GM12878 (cell line): Measurements from ENCODE around the gene RNU6-1. TPM values are rescaled to one million over a fixed set of nuclear protein-coding genes. Genes with fewer than 3 reads are reported as not detected.

Experiments used
- ATAC-seq: fragments of 200-7000 bp; cut with Tn5 transposase; 3 replicates; pipeline ENCODE4 v1.9.1; 2020; ENCODE audit warnings: mild to moderate bottlenecking, moderate library complexity
- BruUV-seq: library from RNA; stranded (reverse); fragments of 400-500 nt; replicated peaks from 2 replicates; lab custom pipeline; 2021; lab: Mats Ljungman, UMichigan
- CTCF ChIA-PET: fragments of 300-600 bp; sonication (Branson Sonifier 250); formaldehyde crosslinking; extraction: SDS; loops from one replicate; lab custom pipeline; 2021; ENCODE audit warnings: inconsistent platforms; lab: Yijun Ruan, JAX
- POLR2A ChIA-PET: fragments of 350-600 bp; formaldehyde crosslinking; extraction: SDS; loops from one replicate; lab custom pipeline; 2021; ENCODE audit warnings: inconsistent platforms; lab: Charles Lee
- RAD21 ChIA-PET: fragments of 300-600 bp; sonication (Branson Sonifier 250); formaldehyde crosslinking; loops from one replicate; lab custom pipeline; 2023; ENCODE audit warnings: antibody characterized with exemption; ENCODE audit not compliant: unreplicated experiment; lab: Charles Lee
- SMC1A ChIA-PET: fragments of 300-600 bp; sonication (Branson Sonifier 250); formaldehyde crosslinking; loops from one replicate; lab custom pipeline; 2023; ENCODE audit not compliant: unreplicated experiment, uncharacterized antibody; lab: Charles Lee
- DNase-seq: peaks from one replicate; pipeline ENCODE4 v3.0.0-alpha.2; 2011; ENCODE audit warnings: low read depth, low spot score
- FAIRE-seq: peaks from 3 replicates; lab custom pipeline; 2011; peaks lifted over from hg19 to GRCh38; lab: Jason Lieb, UNC
- H2AFZ ChIP-seq: 2 replicates; pipeline ENCODE4 v1.6.0; 2011; ENCODE audit warnings: low read depth, low read length, control low read depth; ENCODE audit not compliant: control insufficient read depth
- H3K27ac ChIP-seq: 2 replicates; pipeline ENCODE4 v1.5.1; 2011; ENCODE audit warnings: control low read depth; ENCODE audit not compliant: control insufficient read depth, insufficient read depth
- H3K27me3 ChIP-seq, 2 experiments: replicated peaks in 1 of 2; 2 replicates each; pipeline versions ENCODE4 v1.6.0 to v1.6.1; 2011; ENCODE audit warnings: low read length in 1 of 2; ENCODE audit not compliant: control insufficient read depth in 2 of 2, insufficient read depth in 2 of 2
- H3K36me3 ChIP-seq, 2 experiments: 2 replicates each; pipeline ENCODE4 v1.5.1; 2011; ENCODE audit warnings: low read length in 1 of 2; ENCODE audit not compliant: control insufficient read depth in 2 of 2, insufficient read depth in 2 of 2
- H3K4me1 ChIP-seq: 2 replicates; pipeline ENCODE4 v1.6.1; 2011; ENCODE audit warnings: mild to moderate bottlenecking, low read length, moderate library complexity, mixed read lengths; ENCODE audit not compliant: control insufficient read depth, insufficient read depth
- H3K4me2 ChIP-seq: 2 replicates; pipeline ENCODE4 v1.6.0; 2011; ENCODE audit warnings: control low read depth; ENCODE audit not compliant: control insufficient read depth, insufficient read depth
- H3K4me3 ChIP-seq: fragments of 200-600 bp; sonication (generic); 2 replicates; pipeline ENCODE4 v1.5.1; 2016
- H3K79me2 ChIP-seq: 2 replicates; pipeline ENCODE4 v1.6.0; 2011; ENCODE audit warnings: low read length; ENCODE audit not compliant: control insufficient read depth, insufficient read depth
- H3K9ac ChIP-seq: 2 replicates; pipeline ENCODE4 v1.8.0; 2011; ENCODE audit warnings: low read length, control low read depth, mixed read lengths; ENCODE audit not compliant: control insufficient read depth, insufficient read depth
- H3K9me3 ChIP-seq: replicated peaks from 3 replicates; pipeline ENCODE4 v1.5.1; 2011; ENCODE audit warnings: mild to moderate bottlenecking, low read length; ENCODE audit not compliant: control insufficient read depth, insufficient read depth
- H4K20me1 ChIP-seq: 2 replicates; pipeline ENCODE4 v1.6.0; 2011; ENCODE audit not compliant: control insufficient read depth, insufficient read depth
- EED ChIP-seq: sonication (generic); IDR thresholded peaks from 2 replicates; pipeline ENCODE4 v1.6.1; 2016; ENCODE audit warnings: antibody characterized with exemption, low read depth
- EP300 ChIP-seq, 2 experiments: fragments of 150-350 bp in 1 of 2; IDR thresholded peaks; 2 replicates each; pipeline ENCODE4 v1.6.1; 2011 to 2012; ENCODE audit warnings: low read depth in 2 of 2, low read length in 2 of 2, borderline replicate concordance in 1 of 2, improper control_type of control experiment in 1 of 2, inconsistent platforms in 1 of 2; ENCODE audit not compliant: control insufficient read depth in 1 of 2
- HDGF ChIP-seq: fragments of 450-650 bp; IDR thresholded peaks from 2 replicates; pipeline ENCODE4 v1.6.1; 2016; ENCODE audit warnings: antibody characterized with exemption
- JUNB ChIP-seq: IDR thresholded peaks from 2 replicates; pipeline ENCODE4 v1.6.1; 2016; ENCODE audit warnings: antibody characterized with exemption, mild to moderate bottlenecking
- PAX8 ChIP-seq: fragments of 450-650 bp; IDR thresholded peaks from 2 replicates; pipeline ENCODE4 v1.6.1; 2017; ENCODE audit warnings: mild to moderate bottlenecking, moderate library complexity
- POLR2A ChIP-seq: IDR thresholded peaks from 2 replicates; pipeline ENCODE4 v1.6.1; 2011; ENCODE audit warnings: low read depth, mild to moderate bottlenecking, low read length
- POLR2AphosphoS5 ChIP-seq: IDR thresholded peaks from 2 replicates; pipeline ENCODE4 v1.6.1; 2011; ENCODE audit warnings: mild to moderate bottlenecking, low read length, inconsistent platforms
- SPI1 ChIP-seq: IDR thresholded peaks from 2 replicates; pipeline ENCODE4 v1.6.1; 2011; ENCODE audit warnings: low read depth, mild to moderate bottlenecking, low read length, moderate library complexity, borderline replicate concordance; ENCODE audit not compliant: insufficient read depth
- SREBF1 ChIP-seq: IDR thresholded peaks from 2 replicates; pipeline ENCODE4 v1.6.1; 2012; ENCODE audit warnings: mild to moderate bottlenecking, low read length
- STAT1 ChIP-seq: fragments of 450-650 bp; conservative IDR thresholded peaks from 2 replicates; pipeline ENCODE4 v1.6.1; 2014; ENCODE audit warnings: antibody characterized with exemption, mild to moderate bottlenecking
- ZNF274 ChIP-seq: IDR thresholded peaks from one replicate; pipeline ENCODE4 v1.8.0; 2011; ENCODE audit not compliant: insufficient read length, insufficient read depth
- ZZZ3 ChIP-seq: IDR thresholded peaks from 2 replicates; pipeline ENCODE4 v1.6.1; 2011; ENCODE audit warnings: low read depth; ENCODE audit not compliant: control insufficient read depth, insufficient read length
- WGBS: methylation state at CpG from one replicate; pipeline ENCODE4 v1.1.6; 2016; ENCODE audit warnings: low lambda C conversion rate; ENCODE audit not compliant: insufficient replicate concordance, insufficient coverage; ENCODE audit errors: missing lambda C conversion rate; 5-methylcytosine and 5-hydroxymethylcytosine counted together
- in situ Hi-C: fragments of 300-500 bp; cut with MboI; formaldehyde crosslinking; loops from 9 replicates; pipeline ENCODE4 v1.14.3; 2018; ENCODE audit warnings: mixed read lengths
- intact Hi-C: fragments of 100-400 bp; cut with micrococcal nuclease; formaldehyde crosslinking; loops from one replicate; pipeline ENCODE4 v1.14.2; 2022; ENCODE audit not compliant: unreplicated experiment
- polyA plus RNA-seq, 11 experiments: library from polyadenylated mRNA; depleted of rRNA in 4 of 11; unstranded in 6 of 11; stranded (reverse) in 5 of 11; fragments of >200 nt; fragmentation: Nextera tagmentation in 4 of 11; fragmentation: Illumina TruSeq in 1 of 11; extraction: Ambion mirVana in 4 of 11; extraction: Trizol in 1 of 11; gene quantifications; 1 replicate in 1 of 11; 2 replicates in 10 of 11; pipeline versions ENCODE4 v1.2.1 to v1.2.3, GENCODE V29; 2011 to 2016; ENCODE audit warnings: inconsistent platforms in 2 of 11, missing spikeins in 2 of 11, low read depth in 1 of 11
- total RNA-seq, 4 experiments: library from RNA; depleted of rRNA in 3 of 4; stranded (reverse); fragments of >200 nt in 3 of 4; fragmentation: Illumina TruSeq in 1 of 4; extraction: Trizol in 1 of 4; gene quantifications; 2 replicates each; pipeline versions ENCODE4 v1.2.1 to v1.2.3, GENCODE V29; 2013 to 2021
- TF ChIP-seq, protein P1 (sequence below): fragments of 450-650 bp; IDR thresholded peaks from 2 replicates; pipeline ENCODE4 v1.6.1; 2017; ENCODE audit warnings: mild to moderate bottlenecking, moderate library complexity
- TF ChIP-seq, protein P2 (sequence below): fragments of 450-650 bp; IDR thresholded peaks from 2 replicates; pipeline ENCODE4 v1.6.1; 2017; ENCODE audit warnings: mild to moderate bottlenecking, moderate library complexity

Gene RNU6-1
- total and polyA plus RNA-seq, 10 of the 15 experiments (the other 5 are each of a cell fraction or from before 2014, with no cell fraction given) = not detected

DNA sequence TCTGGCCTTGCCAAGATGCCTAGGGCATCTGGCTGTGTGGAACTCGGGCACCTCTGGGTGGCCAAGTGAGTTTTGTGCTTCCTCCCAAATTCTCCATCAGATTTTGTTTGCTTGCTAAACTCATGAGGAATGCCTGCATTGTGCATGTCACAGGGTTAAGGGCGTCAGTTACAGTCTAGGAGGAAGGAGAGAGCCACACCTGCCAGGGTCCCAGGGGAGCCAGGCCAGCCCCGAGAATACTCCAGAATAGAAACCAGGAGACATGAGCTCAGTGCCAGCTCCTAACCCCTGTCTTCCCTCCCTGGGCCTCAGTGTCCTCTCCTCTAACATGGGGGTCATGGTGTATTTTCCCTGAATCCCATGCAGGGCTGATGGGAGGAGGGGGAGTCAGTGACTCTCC is 36.5 kb downstream of the RNU6-1 start (continued):
- TF ChIP-seq, protein P1, sequence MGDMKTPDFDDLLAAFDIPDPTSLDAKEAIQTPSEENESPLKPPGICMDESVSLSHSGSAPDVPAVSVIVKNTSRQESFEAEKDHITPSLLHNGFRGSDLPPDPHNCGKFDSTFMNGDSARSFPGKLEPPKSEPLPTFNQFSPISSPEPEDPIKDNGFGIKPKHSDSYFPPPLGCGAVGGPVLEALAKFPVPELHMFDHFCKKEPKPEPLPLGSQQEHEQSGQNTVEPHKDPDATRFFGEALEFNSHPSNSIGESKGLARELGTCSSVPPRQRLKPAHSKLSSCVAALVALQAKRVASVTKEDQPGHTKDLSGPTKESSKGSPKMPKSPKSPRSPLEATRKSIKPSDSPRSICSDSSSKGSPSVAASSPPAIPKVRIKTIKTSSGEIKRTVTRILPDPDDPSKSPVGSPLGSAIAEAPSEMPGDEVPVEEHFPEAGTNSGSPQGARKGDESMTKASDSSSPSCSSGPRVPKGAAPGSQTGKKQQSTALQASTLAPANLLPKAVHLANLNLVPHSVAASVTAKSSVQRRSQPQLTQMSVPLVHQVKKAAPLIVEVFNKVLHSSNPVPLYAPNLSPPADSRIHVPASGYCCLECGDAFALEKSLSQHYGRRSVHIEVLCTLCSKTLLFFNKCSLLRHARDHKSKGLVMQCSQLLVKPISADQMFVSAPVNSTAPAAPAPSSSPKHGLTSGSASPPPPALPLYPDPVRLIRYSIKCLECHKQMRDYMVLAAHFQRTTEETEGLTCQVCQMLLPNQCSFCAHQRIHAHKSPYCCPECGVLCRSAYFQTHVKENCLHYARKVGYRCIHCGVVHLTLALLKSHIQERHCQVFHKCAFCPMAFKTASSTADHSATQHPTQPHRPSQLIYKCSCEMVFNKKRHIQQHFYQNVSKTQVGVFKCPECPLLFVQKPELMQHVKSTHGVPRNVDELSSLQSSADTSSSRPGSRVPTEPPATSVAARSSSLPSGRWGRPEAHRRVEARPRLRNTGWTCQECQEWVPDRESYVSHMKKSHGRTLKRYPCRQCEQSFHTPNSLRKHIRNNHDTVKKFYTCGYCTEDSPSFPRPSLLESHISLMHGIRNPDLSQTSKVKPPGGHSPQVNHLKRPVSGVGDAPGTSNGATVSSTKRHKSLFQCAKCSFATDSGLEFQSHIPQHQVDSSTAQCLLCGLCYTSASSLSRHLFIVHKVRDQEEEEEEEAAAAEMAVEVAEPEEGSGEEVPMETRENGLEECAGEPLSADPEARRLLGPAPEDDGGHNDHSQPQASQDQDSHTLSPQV = no peak

DNA sequence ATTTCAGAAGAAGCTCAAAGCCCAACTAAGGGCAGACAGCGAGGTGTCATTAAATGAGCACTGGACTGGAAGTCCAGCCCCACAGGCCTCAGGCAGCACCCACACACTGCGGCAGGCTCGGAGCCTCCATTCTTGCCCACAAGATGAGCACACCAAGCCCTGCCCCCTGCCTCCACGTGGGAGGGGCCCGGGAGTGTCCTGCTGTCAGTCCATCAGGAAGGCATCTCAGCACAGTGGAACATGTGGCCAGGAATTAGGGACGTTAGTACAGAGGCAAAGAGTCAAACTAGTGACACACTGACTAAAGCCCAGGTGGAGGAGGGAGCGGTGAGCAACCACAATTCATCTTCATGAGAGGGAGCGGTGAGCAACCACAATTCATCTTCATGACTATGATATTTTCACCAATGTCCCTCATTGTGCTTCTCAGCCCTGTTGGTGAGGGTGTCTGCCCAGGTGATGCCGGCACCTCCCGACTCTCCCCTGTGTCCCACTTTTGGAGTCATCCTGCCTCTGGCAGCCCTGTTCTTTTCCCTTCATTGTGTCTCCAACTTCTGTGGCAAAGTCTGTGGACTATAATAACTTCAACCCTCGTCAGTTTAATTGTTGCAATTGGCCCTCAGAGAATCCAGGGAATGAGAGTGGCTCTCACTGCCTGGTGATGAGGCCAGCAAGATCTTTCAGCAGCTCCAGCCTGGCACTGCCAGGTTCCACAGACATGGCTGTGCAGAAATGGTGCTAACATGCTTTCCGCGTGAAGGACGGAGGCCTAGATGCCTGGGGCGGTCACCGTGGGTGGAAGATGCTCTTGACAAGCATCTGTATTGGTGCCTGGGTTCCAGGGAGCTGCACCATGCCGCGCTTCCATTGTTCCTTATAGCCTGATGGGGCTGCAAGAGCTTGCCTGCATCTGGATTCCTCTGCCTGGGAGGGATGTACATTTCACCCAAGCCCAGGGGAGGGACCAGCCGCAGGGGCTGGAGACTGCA is 37.6 kb downstream of the RNU6-1 start:
- no peak for ATAC-seq
- H3K4me2 ChIP-seq = no peak overlapping the region
- H3K27ac ChIP-seq = no peak overlapping the region
- H3K9ac ChIP-seq = no peak overlapping the region
- H3K27me3 ChIP-seq = no peaks in the 10 kb centered on the region
- BruUV-seq = no TSS peak
- peaks cover 5% of the 10 kb centered on the region for H3K4me1 ChIP-seq
- H3K9me3 ChIP-seq = no peaks in the 10 kb centered on the region
- POLR2A ChIA-PET = no interaction called here
- H3K36me3 ChIP-seq = no peaks in the 10 kb centered on the region; a peak in 2 of 4 replicates
- CTCF ChIA-PET = no interaction called here
- 87% methylated on average over 19 of the region's 19 CpGs for WGBS
- no peak for DNase-seq
- H3K79me2 ChIP-seq = no peaks in the 10 kb centered on the region
- intact Hi-C loops (no loop called here), in situ Hi-C loops (no loop called here)
- RAD21 ChIA-PET = no interaction called here
- no peak for FAIRE-seq
- SMC1A ChIA-PET = interaction anchor here (1.0 kb wide), 1 partner anchor 21 kb away, joined by 3 read pairs; no protein-coding TSS in a partner anchor
- H4K20me1 ChIP-seq = no peaks in the 10 kb centered on the region
- H2AFZ ChIP-seq = no peak overlapping the region
- no peak overlapping the region for H3K4me3 ChIP-seq
- TF ChIP-seq EP300 (IDR thresholded peaks at IDR 0.05; ENCODE audit: borderline replicate concordance in 1 of 2, control insufficient read depth in 1 of 2, low read depth in 2 of 2, low read length in 2 of 2) (no peak), PAX8 (no peak), HDGF (no peak), SPI1 (no peak), EED (no peak), POLR2A (no peak), ZZZ3 (no peak), POLR2AphosphoS5 (no peak), SREBF1 (no peak), JUNB (no peak), ZNF274 (no peak), STAT1 (no peak)
- TF ChIP-seq, protein P2, sequence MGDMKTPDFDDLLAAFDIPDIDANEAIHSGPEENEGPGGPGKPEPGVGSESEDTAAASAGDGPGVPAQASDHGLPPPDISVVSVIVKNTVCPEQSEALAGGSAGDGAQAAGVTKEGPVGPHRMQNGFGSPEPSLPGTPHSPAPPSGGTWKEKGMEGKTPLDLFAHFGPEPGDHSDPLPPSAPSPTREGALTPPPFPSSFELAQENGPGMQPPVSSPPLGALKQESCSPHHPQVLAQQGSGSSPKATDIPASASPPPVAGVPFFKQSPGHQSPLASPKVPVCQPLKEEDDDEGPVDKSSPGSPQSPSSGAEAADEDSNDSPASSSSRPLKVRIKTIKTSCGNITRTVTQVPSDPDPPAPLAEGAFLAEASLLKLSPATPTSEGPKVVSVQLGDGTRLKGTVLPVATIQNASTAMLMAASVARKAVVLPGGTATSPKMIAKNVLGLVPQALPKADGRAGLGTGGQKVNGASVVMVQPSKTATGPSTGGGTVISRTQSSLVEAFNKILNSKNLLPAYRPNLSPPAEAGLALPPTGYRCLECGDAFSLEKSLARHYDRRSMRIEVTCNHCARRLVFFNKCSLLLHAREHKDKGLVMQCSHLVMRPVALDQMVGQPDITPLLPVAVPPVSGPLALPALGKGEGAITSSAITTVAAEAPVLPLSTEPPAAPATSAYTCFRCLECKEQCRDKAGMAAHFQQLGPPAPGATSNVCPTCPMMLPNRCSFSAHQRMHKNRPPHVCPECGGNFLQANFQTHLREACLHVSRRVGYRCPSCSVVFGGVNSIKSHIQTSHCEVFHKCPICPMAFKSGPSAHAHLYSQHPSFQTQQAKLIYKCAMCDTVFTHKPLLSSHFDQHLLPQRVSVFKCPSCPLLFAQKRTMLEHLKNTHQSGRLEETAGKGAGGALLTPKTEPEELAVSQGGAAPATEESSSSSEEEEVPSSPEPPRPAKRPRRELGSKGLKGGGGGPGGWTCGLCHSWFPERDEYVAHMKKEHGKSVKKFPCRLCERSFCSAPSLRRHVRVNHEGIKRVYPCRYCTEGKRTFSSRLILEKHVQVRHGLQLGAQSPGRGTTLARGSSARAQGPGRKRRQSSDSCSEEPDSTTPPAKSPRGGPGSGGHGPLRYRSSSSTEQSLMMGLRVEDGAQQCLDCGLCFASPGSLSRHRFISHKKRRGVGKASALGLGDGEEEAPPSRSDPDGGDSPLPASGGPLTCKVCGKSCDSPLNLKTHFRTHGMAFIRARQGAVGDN = no peak
